HG02938 (cell line): ENCODE data around the gene CEP76.

ENCODE experiments used
- ATAC-seq: cut with Tn5 transposase; IDR thresholded peaks from one replicate; pipeline ENCODE4 v1.9.1; 2021; ENCODE audit warnings: mild to moderate bottlenecking, moderate library complexity; ENCODE audit not compliant: unreplicated experiment

CEP76 gene, protein sequence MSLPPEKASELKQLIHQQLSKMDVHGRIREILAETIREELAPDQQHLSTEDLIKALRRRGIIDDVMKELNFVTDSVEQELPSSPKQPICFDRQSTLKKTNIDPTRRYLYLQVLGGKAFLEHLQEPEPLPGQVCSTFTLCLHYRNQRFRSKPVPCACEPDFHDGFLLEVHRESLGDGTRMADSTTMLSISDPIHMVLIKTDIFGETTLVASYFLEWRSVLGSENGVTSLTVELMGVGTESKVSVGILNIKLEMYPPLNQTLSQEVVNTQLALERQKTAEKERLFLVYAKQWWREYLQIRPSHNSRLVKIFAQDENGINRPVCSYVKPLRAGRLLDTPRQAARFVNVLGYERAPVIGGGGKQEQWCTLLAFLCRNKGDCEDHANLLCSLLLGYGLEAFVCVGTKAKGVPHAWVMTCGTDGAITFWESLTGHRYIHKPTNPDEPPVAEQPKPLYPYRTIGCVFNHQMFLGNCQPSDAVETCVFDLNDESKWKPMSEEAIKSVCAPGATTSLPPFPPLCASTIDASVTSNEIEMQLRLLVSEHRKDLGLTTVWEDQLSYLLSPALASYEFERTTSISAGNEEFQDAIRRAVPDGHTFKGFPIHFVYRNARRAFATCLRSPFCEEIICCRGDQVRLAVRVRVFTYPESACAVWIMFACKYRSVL

DNA sequence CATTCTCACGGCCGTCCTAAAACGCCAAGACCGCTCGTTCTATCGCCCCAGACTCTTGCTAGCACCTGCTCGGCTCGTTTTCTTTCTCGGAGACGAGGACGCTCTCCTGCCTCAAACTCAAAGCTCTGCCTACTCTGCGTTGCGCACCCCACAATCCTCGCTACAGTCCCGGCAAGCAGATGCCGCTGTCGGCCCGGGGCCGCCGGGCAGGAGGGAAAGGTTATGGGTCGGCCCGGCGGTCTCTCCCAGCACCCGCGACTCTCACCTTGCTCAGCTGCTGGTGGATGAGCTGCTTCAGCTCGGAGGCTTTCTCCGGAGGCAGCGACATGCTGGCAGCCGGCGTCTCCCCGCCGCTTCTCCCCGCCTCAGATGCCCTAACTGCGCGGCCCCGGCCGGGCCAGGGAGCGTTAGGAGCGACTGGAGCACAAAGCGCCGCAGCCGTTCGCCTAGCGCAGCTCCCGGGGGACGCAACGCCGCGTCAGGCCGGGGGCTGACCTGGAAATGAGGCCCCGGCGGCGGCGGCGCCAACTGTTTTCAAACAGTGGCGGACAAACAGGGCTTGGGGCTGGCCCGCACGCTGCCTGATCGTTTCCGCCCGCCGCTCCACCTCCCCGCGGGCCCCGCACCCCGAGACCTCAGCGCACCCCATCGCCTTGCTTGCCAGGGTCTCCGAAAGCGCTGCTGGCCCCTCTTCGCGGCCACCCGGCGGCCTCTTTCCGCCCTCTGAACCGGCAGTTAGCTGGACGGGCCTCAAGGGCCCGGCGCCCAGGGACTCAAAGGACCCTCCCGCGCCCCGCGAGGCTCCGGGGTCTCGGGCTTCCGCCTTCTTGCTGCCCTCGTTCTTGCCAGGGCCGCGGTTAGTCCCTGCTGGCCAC lies at the start of gene CEP76, which contains the start of gene PSMG2:
TSS of gene CEP76 (minus strand) at position 503 of the 875 bp plus-strand sequence. CDS start at position 328, 175 bp downstream.
TSS of gene PSMG2 (plus strand) at position 822 of the 875 bp plus-strand sequence. CDS start 66 bp downstream, outside the sequence.
- ATAC-seq, result peak; percentile 66

GRCh38 chr18:12751891-12752290 lies 49.4 kb upstream of the CEP76 start:
- ATAC-seq, result no peak

- no peak for ATAC-seq
These were observed 49.0 kb upstream of the CEP76 start for GRCh38 chr18:12751503-12751884.

DNA sequence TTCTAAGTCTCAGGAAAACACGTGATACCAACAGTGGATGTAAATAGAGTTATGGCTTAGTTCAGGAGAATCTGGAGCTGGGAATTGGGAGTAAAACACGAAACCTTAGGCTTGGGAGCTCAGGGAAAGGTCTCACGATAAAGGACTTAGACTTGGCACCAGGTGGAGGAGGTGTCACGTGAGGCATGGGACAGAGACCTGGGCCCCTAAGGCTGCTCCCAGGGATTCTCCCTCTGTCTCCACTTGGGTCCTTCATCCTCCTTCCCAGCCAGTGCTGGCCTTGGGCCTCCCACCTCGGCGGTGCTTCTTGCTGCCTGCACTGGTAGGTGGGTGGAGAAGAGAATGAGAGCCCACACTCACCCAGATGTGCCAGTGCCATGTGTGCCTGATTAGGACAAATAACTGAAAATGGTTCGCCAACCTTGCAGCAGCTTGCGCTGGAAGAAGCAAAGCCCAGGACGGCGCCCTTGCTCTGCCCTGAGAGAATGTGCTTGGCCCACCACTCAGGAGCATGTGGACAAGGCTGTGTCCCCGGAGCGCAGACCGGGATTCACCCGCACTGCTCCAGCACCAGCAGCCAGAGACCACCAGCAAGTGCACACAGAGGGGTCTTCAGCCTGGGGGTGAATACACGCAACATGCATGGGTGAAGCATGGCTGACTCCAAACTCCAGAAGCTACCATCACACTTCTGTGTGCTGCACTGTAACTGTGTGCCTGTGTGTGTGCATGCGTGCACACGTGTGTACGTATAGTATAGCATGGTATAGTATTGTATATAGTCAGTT lies 48.4 kb upstream of the CEP76 start:
- no peak for ATAC-seq

DNA sequence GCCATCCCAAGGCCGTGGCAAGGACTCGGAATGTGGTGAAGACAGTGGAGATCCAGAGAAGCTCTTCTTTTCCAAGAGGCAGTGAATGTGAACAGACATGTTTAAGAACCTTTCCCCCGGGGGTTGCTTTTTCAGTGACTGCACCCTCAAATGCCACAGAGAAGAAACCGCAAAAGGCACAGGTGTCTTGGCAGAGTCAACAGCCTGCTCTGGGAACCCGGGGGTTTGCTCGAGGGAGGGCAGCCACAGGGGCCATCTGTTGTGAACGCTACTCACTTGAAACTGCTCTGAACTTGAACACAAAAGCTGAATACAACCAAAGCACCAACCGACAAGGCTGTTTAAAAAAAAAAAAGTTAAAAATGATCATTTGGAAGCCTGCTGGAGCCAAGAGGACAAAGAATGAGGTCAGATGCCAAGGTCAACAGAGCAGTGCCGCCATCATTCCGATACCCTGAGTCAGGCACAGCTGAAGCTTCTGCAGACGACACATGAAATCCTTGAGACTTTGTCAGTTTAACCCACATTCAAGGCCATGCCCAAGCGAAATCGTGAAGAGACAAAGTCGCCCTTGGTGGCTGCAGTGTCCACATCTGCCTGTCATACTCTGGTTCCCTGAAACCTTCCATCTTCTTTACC lies 47.7 kb upstream of the CEP76 start:
- ATAC-seq, result no peak

- ATAC-seq, result no peak
These were observed 46.6 kb upstream of the CEP76 start for GRCh38 chr18:12749121-12749520.

DNA sequence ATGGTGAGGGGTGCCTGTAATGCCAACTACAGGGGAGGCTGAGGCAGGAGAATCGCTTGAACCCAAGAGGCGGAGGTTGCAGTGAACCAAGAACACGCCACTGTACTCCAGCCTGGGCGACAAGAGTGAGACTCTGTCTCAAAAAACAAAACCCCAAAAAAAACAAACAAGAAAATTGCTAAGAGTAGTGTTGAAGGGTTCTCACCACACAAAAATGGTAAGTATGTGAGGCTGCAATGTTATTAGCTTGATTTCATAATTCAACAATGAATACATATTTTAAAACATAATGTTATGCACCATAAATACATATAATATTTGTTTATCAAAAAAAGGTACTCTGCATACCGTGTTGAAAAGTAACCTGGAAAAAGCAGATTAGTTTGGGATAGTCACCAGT lies 46.1 kb upstream of the CEP76 start:
- no peak for ATAC-seq

- ATAC-seq, result no peak
These were observed 45.2 kb upstream of the CEP76 start for GRCh38 chr18:12747530-12748315.

DNA sequence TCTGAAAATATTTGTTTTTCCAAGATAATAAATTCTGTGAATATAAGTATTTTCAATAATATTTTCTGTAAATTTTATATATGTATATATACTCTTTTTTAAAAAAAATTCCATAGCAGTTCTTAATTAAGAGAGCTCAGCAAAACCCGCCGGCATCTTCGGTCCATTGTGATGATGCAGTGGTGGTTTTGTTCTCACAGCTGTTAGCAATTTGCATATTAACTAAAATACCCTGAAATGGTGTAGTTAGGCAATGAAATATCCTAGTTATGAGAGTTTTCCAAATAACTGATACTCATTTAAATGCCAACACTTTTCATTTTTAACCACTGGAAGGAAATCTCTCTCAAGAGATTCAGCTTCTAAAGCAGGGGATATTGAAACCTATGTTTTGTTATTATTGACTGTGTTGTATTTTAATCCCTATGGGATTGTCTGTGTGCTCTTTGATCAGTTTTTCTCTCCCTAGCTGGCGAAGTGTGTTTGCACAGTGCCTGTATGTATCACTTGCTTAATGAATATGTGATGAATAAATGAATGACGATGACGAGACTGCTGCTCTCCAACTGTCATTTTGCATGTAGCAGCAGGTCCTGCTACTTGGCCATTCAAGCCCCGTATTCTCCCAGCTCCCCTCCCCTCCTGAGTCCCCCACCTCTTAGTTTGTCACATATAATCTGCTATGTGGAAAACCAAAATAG lies 42.7 kb upstream of the CEP76 start:
- no peak for ATAC-seq

GRCh38 chr18:12744103-12744502 lies 41.6 kb upstream of the CEP76 start:
- no peak for ATAC-seq

DNA sequence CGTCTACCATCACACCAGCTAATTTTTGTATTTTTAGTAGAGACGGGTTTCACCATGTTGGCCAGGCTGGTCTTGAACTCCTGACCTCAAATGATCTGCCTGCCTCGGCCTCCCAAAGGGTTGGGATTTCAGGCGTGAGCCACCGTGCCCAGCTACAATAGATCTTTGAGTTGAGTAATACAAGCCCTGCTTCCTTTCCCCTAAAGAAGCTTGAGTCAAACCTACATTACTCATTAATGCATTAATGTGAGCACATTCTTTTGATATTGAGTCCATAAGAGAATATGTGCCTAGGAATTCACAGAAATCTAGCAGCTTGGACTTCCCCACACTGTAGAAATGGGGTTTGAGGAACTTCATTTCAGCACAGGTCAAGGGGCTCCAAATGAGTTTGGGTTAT lies 39.9 kb upstream of the CEP76 start:
- ATAC-seq, result no peak

GRCh38 chr18:12741351-12741750 lies 38.8 kb upstream of the CEP76 start:
- no peak for ATAC-seq

- ATAC-seq, result no peak
These were observed 34.9 kb upstream of the CEP76 start for GRCh38 chr18:12737243-12737902.

DNA sequence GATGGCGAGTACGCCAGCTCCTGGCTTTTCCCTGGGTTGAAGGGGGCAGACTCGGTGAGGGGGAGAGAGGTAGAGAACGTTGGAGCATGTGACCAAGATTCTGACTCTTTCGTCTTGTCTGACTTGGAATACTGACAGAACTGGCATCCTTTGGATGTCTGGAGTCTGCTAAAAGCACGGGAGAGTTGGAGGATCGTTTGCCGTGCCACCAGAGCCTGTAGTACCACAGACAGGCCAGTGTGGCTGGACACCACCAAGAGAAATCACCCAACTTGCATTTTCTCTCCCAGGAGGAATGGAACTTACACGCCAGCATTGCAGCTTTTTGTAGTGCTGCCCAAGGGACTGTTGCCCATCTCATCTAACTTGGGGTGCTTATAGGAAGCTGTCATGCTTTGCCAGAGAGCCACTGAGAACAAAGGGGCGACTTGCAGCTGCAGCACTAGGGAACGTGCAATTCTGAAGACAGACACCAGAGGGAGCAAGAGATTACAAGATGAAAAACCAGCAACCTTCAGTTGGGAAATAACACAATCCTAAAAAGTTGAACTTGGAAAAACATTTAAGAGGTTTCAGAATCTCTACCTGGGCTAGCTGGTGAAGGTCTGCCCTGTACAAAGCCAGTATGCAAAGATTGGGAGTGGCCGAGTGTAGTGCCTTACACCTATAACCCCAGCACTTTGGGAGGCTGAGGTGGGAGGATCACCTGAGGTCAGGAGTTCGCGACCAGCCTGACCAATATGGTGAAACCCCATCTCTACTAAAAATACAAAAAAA lies 24.4 kb upstream of the CEP76 start:
- ATAC-seq, result no peak

DNA sequence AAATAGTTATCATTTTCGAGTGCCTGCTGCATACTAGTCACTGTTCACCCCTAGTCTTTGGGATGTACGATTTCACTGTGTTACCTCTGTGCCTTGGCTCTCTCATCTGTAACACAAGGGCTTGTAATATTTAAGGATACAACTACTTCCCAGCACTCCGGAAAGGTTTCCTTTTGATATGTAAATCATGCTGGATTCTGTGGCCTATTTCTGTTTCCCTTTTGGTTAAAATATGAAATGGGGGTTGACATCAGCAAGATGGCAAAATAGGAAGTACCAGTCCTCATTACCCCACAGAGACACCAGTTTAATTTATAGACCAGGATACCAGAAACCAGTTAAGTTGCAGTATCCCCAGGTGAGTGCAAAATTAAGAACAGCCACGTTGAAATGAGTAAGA lies 23.8 kb upstream of the CEP76 start:
- ATAC-seq, result no peak

DNA sequence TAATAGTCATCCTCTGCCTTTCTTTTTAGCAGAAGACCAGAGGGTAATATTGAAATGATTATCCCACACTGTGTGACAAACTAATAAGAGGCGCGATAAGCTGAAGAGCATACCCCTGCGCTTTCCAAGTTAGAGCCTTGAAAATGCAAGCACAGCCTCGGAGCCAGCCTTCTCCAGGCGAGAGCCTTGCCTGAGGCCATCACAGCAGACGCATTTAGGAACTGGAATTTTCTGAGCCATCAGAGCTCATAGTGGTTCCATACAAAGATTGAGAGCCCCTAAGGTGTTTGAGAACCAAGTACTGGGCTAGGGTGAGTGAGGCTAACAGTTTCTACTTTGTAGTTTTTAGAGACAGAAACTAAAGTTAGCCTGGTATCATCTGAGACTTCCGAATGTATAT lies 20.2 kb upstream of the CEP76 start:
- no peak for ATAC-seq

DNA sequence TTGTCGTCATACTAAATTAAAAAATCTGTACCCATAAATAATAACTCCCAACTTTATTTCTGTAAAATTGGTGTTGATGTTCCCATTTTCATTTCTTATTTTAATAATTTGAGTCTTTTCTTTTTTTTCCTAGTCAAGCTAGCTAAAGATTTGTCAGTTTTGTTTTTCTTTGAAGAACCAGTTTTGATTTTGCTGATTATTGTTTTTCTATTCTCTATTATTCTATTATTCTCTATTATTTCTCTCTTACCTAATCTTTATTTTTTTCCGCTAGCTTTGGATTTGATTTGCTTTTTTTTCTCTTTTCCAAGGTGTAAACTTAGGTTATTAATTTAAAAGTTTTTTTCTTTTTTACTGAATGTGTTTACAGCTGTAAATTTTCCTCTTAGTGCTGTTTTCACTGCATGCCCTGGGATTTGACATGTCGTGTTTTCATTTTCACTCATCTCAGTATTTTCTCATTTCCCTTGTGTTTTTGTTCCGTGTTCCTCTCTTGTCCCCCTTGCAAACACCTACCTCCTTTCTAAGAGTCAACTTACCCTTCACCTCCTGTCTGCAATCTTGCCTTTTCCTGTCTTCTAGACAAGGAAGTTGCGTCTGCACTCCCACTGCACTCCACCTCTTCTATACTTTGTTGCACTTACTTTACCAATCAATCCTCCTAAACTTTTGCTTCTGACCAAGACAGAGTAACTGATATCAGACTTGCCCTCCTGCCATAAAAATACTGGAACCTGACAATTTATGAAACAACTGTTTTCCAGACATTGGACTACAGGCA lies 19.2 kb upstream of the CEP76 start:
- no peak for ATAC-seq
